GM10847 (cell line): ENCODE data around the gene SYNE2.

Experiments used
- POLR2A ChIP-seq: IDR thresholded peaks from 2 replicates; pipeline ENCODE4 v1.6.1; 2011; ENCODE audit not compliant: insufficient read length; ENCODE audit errors: extremely low read depth

The SYNE2 gene

DNA sequence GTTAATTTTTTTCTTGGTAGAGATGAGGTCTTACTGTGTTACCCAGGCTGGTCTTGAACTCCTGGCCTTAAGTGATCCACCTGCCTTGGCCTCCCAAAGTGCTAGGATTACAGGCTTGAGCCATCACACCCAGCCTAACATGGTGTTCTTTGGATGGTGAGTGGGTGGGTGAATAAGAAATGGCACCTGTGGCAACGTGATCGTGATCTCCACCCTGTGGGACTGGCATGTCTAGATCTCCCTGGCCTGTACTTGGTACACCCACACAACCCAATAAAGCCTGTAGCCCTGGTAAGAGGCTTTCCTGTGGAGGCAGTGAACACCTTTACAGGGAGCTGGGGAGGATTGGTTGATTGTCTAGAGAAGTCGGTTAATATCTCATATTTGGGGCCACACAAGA lies 25.2 kb downstream of the SYNE2 start:
- no peak for TF ChIP-seq POLR2A

DNA sequence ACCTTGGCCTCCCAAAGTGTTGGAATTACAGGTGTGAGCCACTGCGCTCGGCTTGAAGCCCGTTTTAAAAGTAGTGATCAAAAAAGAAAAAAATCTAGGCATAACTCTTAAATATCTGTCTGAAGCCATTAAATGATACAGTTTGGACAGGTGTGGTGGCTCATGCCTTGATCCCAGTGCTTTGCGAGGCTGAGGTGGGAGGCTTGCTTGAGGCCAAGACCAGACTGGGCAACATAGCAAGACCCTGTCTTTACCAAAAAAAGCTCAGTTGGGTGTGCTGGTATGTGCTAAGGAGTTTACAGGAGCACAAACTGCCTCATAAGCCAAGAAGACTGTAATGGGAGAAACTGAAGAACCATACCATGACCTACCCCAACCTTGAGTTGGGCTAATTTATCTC lies 26.0 kb downstream of the SYNE2 start:
- TF ChIP-seq POLR2A: no peak

DNA sequence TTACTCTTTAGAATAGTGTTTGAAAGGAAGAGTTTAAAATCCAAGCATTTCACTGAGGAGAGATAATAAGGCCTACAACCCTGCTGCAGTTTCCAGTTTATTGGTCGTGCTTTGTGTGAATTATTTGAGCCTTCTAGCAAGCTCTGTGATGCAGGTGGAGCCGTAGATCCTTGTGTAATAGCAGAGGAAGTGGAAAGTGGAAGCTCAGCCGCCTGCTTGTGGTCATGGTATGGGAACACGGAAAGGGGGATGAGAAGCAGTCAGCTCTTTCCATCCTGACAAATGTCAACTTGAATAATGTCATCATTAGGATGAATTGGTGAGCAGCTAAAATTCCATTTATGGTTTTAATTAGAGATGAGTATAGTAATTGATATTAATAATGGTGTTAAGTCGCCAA lies 29.1 kb downstream of the SYNE2 start:
- no peak for TF ChIP-seq POLR2A

DNA sequence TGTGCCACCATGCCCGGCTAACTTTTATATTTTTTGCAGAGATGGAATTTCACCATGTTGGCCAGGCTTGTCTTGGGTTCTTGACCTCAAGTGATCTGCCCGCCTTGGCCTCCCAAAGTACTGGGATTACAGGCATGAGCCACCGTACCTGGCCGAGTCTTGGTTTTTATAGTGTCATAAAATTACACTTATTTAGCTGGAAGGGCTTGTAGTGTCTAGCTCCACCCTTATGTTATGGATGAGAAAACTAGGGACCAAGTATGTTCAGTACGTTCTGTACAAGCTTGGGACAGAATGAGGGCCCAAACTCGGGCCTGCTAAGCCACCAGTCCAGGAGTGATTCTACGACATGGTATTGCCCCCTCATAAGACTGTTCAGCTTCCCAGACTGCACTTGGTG lies 35.1 kb downstream of the SYNE2 start:
- TF ChIP-seq POLR2A: no peak

DNA sequence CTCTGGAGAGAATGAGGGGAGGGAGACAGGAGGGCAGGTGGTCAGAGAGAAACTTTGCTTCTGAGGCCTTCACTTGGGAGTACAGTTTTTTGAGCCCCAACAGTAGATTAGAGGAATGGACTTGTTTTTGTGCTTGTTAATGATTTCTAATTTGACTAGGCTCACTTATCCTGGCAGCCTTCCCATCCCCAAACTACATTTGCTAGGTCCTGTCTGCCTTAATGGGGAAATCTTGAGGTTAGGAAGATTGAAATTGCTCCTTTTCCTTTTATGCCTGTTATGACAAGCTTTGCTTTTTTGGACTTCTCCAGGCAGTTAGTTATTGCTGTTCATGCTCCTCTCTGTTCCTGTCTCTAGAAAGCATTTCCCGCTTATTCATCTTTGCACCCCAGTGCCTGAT lies 37.7 kb downstream of the SYNE2 start:
- TF ChIP-seq POLR2A: no peak

DNA sequence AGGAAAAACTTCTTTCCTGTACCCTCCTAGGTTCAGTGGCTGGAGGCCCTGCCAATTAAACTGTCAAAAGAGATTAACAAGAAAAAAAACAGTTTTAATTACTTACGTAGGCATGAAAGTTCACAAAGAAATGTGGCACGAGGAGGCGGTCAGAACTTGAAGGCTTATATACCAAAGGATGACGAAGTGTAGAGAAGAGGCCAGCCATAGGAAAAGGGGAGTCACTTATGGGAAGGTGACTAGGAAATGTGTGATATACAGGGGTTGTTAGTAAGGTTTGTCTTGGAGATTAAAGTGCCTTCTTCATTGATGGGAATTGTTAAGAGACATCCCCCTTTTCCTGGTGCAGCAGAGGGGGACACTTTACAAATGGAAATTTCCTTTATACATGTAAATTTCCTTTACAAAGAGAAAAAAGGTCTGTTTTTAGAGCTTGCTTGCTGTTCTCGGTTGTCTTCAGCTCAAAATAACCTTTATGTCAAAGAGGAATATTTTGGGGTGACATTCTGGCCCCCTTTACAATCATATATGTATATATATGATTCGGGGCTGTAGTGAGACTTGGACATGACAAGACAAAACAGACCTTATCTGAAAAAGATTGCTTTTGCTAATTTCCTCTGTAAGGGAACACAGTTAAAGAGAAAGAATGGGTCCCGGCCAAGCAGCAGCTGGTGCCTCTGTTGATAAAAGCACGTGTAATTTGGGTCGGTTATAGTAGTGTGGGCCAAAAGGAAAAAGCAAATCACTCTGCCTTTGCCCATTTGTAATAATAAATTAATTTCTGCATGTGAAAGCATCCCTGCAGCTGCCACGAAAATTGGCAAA lies 38.6 kb downstream of the SYNE2 start:
- TF ChIP-seq POLR2A: no peak

DNA sequence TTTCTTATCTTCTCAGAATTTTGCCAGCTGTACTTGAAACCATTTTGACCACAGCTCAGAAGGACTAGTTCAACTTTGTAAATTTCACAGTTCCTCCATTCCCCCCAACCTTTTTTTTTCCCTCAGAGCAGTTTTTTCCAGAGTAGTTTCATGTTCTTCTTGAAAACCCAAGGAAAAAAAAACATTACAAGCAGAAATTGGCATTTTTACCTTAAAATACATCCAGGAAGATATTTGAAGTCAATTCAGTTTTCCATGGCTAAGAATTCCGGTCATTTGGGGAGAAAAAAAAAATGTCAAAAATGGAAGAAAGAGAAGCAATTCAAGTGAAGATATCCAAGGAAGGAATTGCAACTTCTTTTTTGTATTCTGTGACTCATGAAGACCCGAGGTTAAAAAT lies 39.5 kb downstream of the SYNE2 start:
- no peak for TF ChIP-seq POLR2A

DNA sequence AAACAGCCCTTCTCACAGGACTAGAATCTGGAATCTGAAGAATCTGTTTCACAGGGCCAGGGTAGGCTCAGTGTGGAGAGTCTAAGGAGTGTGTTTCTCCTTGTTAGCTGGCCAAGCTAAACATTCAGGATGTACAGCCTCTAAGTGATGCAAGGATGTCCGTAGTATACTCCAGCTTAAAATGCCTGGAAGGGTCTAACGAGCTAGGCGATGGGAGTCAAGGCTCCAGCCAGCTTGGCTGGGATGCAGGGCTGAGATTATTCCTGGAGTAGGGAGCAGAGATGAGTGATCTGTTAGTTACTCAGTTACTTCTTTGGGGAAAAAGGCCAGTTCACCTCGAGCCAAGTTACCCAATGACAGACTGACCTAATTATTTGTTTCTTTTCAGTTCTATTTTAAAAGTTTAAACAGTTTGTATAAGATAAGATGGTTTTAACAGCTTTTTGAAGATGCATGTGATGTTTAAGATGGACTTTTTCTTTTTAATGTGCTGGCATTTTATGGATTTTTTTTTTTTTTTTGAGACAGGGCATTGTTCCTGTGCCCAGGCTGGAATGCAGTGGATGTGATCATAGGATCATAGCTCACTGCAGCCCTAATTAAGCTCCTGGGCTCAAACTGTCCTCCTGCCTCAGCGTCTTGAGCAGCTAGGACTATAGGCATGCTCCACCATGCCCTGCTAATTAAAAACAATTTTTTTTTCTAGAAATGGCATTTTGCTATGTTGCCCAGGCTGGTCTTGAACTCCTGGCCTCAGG lies 41.1 kb downstream of the SYNE2 start:
- no peak for TF ChIP-seq POLR2A

DNA sequence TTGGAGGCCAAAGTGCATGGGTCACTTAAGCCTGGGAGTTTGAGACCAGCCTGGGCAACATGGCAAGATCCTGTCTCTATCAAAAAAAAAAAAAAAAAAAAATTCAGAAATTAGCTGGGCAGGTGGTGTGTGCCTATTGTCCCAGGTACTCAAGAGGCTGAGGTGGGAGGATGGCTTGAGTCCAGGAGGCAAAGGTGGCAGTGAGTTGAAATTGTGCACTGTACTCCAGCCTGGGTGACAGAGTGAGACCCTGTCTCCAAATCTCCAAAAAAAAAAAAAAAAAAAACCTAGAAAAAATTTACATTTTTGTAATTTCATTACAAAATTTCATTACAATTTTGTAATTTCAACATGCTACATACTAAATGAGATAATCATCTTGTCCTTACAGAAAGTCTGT lies 42.7 kb downstream of the SYNE2 start:
- no peak for TF ChIP-seq POLR2A

DNA sequence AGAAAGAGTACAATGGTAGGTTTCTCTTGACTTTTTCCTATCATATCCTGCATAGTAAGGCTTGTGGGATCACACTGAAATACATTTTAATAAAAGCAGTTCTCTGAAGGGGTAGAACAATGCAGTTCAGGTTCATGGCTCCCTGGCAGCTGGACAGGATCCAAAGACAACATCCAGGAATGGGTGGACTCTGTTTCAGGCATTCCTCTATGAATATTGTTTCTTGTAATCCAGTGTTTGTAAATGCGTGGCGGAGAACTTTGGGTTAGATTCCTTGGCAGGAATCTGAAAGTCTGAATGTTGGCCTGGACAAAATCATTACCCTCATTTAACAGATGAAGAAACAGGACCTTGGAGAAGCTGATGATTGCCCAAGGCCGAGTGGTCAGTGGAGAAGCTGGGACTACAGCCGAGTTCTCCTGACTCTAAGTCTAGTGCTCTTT lies 43.5 kb downstream of the SYNE2 start:
- TF ChIP-seq POLR2A: no peak

DNA sequence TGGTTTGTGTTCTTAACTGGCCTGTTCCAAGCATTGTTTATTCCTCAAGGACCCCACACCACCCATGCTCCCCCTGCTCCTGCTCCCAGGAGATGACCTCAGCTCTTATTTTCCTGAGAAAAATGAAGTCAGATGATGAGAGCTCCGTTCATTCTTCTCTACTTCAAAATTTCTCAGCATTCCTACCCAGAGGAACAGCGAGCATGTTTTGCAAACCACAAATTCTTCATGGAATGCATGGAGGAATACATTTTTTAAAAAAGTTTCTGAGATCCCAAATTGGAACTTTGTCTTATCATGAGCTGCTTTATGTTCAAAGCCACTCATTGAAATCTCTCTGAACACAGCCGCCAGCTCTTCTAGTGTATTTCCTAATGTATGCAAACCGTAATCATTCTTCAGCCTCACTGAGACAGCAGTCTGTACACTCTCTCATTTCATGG lies 44.9 kb downstream of the SYNE2 start:
- TF ChIP-seq POLR2A: no peak

DNA sequence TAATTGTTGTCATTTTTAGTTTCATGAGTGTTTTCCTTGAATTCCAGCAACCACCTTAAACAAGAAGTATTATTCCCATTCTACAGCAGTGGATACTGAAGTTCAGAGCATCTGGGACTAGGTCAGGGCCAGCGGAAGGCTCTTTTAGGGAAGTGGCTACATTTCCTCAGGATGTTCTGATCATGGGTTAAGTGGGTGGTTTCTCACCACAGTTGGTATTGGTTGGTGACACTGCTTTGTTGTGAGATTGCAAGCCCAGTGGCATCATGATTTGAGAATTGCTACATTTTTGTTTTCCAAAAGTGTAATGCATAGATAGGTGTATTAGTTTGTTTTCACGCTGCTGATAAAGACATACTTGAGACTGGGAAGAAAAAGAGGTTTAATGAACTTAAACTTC lies 47.1 kb downstream of the SYNE2 start:
- TF ChIP-seq POLR2A: no peak

DNA sequence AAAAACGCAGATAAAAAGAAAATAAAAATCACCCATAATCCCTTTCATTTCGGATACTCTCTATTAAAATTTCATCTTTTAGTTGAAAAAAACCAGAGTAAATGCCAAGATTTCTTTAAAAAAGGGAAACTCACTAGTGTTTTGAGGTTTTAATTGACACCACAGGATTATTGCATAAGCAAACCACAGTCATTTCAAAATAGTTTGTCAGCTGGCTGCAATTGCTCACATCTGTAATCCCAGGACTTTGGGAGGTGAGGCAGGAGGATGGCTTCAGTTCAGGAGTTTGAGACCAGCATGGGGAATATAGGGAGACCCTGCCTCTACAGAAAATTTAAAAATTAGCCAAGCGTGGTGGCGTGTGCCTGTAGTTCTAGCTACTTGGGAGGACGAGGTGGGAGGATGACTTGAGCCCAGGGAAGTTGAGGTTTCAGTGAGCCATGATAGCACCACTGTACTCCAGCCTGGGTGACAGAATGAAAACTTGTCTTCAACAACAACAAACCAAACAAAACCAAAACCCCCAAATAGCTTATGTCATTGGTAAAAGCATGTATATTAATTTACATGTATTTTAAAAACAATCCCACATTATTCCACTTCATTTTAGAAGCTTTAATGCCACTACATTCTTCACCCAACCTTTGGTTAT lies 48.8 kb downstream of the SYNE2 start:
- TF ChIP-seq POLR2A: no peak

DNA sequence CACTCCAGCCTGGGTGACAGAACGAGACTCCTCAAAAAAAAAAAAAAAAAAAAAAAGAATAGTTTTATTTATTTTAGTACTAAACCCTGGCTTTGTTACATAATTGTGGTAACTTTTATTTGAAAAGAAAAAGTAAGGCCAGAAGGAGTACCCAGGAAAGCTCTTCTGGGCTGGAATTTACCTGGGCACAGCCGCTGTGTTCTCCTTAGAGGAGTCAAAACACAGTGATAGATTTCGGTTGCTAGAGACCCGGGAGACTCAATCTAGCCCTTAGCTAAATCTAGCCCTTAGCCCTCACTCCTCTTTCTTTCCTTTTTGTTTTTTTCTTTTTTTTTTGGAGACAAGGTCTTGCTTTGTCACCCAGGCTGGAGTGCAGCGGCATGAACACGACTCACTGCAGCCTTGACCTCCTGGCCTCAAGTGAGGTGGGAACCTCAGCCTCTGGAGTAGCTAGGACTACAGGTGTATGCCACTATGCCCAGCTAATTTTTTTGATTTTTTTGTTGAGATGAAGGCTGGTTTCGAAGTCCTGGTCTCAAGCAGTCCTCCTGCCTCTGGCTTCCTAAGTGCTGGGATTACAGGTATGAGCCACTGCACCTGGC lies 49.7 kb downstream of the SYNE2 start:
- no peak for TF ChIP-seq POLR2A

DNA sequence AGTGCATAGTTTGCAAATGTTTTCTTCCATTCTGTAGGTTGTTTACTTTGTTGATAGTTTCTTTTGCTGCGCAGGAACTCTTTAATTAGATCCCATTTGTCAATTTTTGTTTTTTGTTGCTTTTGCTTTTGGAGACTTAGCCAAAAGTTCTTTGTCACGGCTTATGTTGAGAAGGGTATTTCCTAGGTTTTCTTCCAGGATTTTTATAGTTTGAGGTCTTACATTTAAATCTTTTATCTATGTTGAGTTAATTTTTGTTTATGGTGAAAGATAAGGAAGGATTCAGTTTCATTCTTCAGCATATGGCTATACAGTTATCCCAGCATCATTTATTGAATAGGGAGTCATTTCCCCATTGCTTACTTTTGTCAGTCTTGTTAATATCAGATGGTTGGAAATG lies 51.9 kb downstream of the SYNE2 start:
- no peak for TF ChIP-seq POLR2A
